GM23338 (cell line): ENCODE data around the gene SCPEP1. TPM values are rescaled to one million over a fixed set of nuclear protein-coding genes. Genes with fewer than 3 reads are reported as not detected.

Source experiments
- ATAC-seq: fragments of 200-7000 bp; cut with Tn5 transposase; 3 replicates; pipeline ENCODE4 v1.9.1; 2020
- DNase-seq: peaks from one replicate; pipeline ENCODE4 v3.0.0-alpha.2; 2015; ENCODE audit warnings: low spot score
- H2AFZ ChIP-seq: fragments of 200-600 bp; sonication (generic); 2 replicates; pipeline ENCODE4 v1.8.0; 2016; ENCODE audit warnings: antibody characterized with exemption, mild to moderate bottlenecking, moderate library complexity
- H3F3A ChIP-seq: fragments of 200-600 bp; sonication (generic); replicated peaks from 2 replicates; pipeline ENCODE4 v1.8.0; 2017; ENCODE audit warnings: antibody characterized with exemption, mixed run types, low read depth
- H3K27ac ChIP-seq: fragments of 200-600 bp; sonication (generic); 2 replicates; pipeline ENCODE4 v1.6.1; 2016; ENCODE audit warnings: low read depth
- H3K27me3 ChIP-seq: fragments of 200-600 bp; sonication (generic); 2 replicates; pipeline ENCODE4 v1.8.0; 2016; ENCODE audit warnings: mild to moderate bottlenecking, mixed run types, moderate library complexity; ENCODE audit not compliant: insufficient read depth
- H3K36me3 ChIP-seq: fragments of 200-600 bp; sonication (generic); 2 replicates; pipeline ENCODE4 v1.8.0; 2016; ENCODE audit warnings: mild to moderate bottlenecking; ENCODE audit not compliant: insufficient read depth
- H3K4me1 ChIP-seq: fragments of 200-600 bp; sonication (generic); 2 replicates; pipeline ENCODE4 v1.8.0; 2016; ENCODE audit warnings: mild to moderate bottlenecking, moderate library complexity; ENCODE audit not compliant: insufficient read depth
- H3K4me2 ChIP-seq: fragments of 200-600 bp; sonication (generic); 2 replicates; pipeline ENCODE4 v1.7.1; 2017; ENCODE audit warnings: mixed run types
- H3K4me3 ChIP-seq: fragments of 200-600 bp; sonication (generic); 2 replicates; pipeline ENCODE4 v1.6.1; 2016; ENCODE audit warnings: mixed run types
- H3K79me2 ChIP-seq: fragments of 200-600 bp; sonication (generic); replicated peaks from 2 replicates; pipeline ENCODE4 v1.8.0; 2017; ENCODE audit warnings: mild to moderate bottlenecking; ENCODE audit not compliant: insufficient read depth
- H3K9me2 ChIP-seq: fragments of 200-600 bp; sonication (generic); 2 replicates; pipeline ENCODE4 v1.8.0; 2017; ENCODE audit not compliant: insufficient read depth
- H4K20me1 ChIP-seq: fragments of 200-600 bp; sonication (generic); replicated peaks from 2 replicates; pipeline ENCODE4 v1.8.0; 2017; ENCODE audit warnings: mild to moderate bottlenecking; ENCODE audit not compliant: insufficient read depth
- H3K27ac Mint-ChIP-seq: 2 replicates; pipeline ENCODE4 v1.8.0; 2020; ENCODE audit warnings: inconsistent platforms, mild to moderate bottlenecking, moderate library complexity, mixed read lengths
- H3K27me3 Mint-ChIP-seq: 3 replicates; pipeline ENCODE4 v1.8.0; 2022; ENCODE audit warnings: low read depth, mild to moderate bottlenecking, moderate library complexity, mixed read lengths, inconsistent platforms; ENCODE audit not compliant: insufficient read depth, poor library complexity
- H3K36me3 Mint-ChIP-seq: 3 replicates; pipeline ENCODE4 v1.8.0; 2021; ENCODE audit warnings: low read depth, mild to moderate bottlenecking, inconsistent platforms, moderate library complexity, mixed read lengths
- H3K4me1 Mint-ChIP-seq: 3 replicates; pipeline ENCODE4 v1.8.0; 2020; ENCODE audit warnings: mild to moderate bottlenecking, inconsistent platforms, mixed read lengths
- H3K4me3 Mint-ChIP-seq: 3 replicates; pipeline ENCODE4 v1.8.0; 2021; ENCODE audit warnings: moderate library complexity, mild to moderate bottlenecking, inconsistent platforms, mixed read lengths
- H3K9me3 Mint-ChIP-seq: 3 replicates; pipeline ENCODE4 v1.8.0; 2020; ENCODE audit warnings: moderate library complexity, mild to moderate bottlenecking, inconsistent platforms, mixed read lengths
- EZH2 ChIP-seq: fragments of 200-600 bp; sonication (generic); IDR thresholded peaks from one replicate; pipeline ENCODE4 v1.8.0; 2017; ENCODE audit warnings: antibody characterized with exemption, mild to moderate bottlenecking, low read depth; ENCODE audit not compliant: unreplicated experiment
- EZH2phosphoT487 ChIP-seq: fragments of 200-600 bp; sonication (generic); IDR thresholded peaks from one replicate; pipeline ENCODE4 v1.8.1; 2018; ENCODE audit warnings: antibody characterized with exemption; ENCODE audit not compliant: unreplicated experiment
- JUNB ChIP-seq: IDR thresholded peaks from one replicate; pipeline ENCODE4 v1.6.1; 2016; ENCODE audit warnings: antibody characterized with exemption; ENCODE audit not compliant: unreplicated experiment
- NANOG ChIP-seq: IDR thresholded peaks from 2 replicates; pipeline ENCODE4 v1.6.1; 2016; ENCODE audit warnings: antibody characterized with exemption, borderline replicate concordance
- POLR2AphosphoS5 ChIP-seq: IDR thresholded peaks from 2 replicates; pipeline ENCODE4 v1.6.1; 2016; ENCODE audit warnings: antibody characterized with exemption, low read depth
- REST ChIP-seq: IDR thresholded peaks from one replicate; pipeline ENCODE4 v1.6.1; 2018; ENCODE audit warnings: antibody characterized with exemption; ENCODE audit not compliant: unreplicated experiment
- ZNF114 ChIP-seq: fragments of 250-450 bp; sonication (Bioruptor Pico); IDR thresholded peaks from 2 replicates; pipeline ENCODE4 v1.5.0; 2020; ENCODE audit warnings: mild to moderate bottlenecking, moderate library complexity
- ZNF331 ChIP-seq: fragments of 250-450 bp; sonication (Bioruptor Pico); IDR thresholded peaks from 2 replicates; pipeline ENCODE4 v1.5.0; 2020; ENCODE audit warnings: low read depth, mild to moderate bottlenecking, moderate library complexity
- polyA plus RNA-seq: library from polyadenylated mRNA; unstranded; fragments of >200 nt; fragmentation: Nextera tagmentation; extraction: Ambion mirVana; gene quantifications from 2 replicates; pipeline ENCODE4 v1.2.1, GENCODE V29; 2016
- total RNA-seq: library from RNA; depleted of rRNA; stranded (reverse); fragments of >200 nt; shearing (Covaris generic); gene quantifications from 2 replicates; pipeline ENCODE4 v1.2.3, GENCODE V29; 2014
- TF ChIP-seq, protein P1 (sequence below), 2 experiments: fragments of 200-600 bp in 1 of 2; sonication (generic) in 1 of 2; conservative IDR thresholded peaks; 2 replicates each; pipeline versions ENCODE4 v1.5.1 to v1.6.1; 2016 to 2017; ENCODE audit warnings: antibody characterized with exemption in 2 of 2, low read depth in 2 of 2, mild to moderate bottlenecking in 2 of 2, moderate library complexity in 1 of 2
- TF ChIP-seq, protein P2 (sequence below): IDR thresholded peaks from 2 replicates; pipeline ENCODE4 v1.6.1; 2016; ENCODE audit warnings: antibody characterized with exemption

The SCPEP1 gene
- total and polyA plus RNA-seq, 2 experiments from 2014 or later, result 46.6 to 52.1 TPM

DNA sequence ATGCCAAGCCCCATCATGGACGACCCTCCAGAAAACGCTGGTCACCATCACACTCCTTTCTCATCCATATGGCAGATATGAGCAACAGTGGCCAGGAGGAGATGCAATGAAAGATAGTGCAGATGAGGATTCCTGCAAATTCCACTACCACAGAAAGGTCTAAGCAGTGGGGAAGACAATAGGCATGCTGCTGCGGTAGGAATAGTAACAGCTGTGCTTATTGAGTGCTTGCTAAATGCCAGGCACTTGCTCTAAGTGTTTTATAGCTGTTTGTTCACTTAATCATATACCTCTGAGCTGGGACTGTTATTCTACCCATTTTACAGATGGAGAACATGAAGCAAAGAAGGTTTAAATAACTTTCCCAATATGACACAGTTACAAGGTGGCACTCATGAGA lies 60.6 kb downstream of the SCPEP1 start:
- H3K4me1 ChIP-seq, result 0 out of 2 replicates have a peak, but pooled peaks cover 5% of the 10 kb centered on the region
- TF ChIP-seq ZNF114 (CRISPR knock-in tag), result no peak
- no peak for TF ChIP-seq NANOG
- no peak for TF ChIP-seq EZH2phosphoT487
- TF ChIP-seq, protein P1, sequence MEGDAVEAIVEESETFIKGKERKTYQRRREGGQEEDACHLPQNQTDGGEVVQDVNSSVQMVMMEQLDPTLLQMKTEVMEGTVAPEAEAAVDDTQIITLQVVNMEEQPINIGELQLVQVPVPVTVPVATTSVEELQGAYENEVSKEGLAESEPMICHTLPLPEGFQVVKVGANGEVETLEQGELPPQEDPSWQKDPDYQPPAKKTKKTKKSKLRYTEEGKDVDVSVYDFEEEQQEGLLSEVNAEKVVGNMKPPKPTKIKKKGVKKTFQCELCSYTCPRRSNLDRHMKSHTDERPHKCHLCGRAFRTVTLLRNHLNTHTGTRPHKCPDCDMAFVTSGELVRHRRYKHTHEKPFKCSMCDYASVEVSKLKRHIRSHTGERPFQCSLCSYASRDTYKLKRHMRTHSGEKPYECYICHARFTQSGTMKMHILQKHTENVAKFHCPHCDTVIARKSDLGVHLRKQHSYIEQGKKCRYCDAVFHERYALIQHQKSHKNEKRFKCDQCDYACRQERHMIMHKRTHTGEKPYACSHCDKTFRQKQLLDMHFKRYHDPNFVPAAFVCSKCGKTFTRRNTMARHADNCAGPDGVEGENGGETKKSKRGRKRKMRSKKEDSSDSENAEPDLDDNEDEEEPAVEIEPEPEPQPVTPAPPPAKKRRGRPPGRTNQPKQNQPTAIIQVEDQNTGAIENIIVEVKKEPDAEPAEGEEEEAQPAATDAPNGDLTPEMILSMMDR (conservative IDR thresholded peaks at IDR 0.05; ENCODE audit: low read depth in 2 of 2), result no peak
- Mint-ChIP-seq H3K27ac (no peak overlapping the region), H3K4me3 (no peak overlapping the region), H3K4me1 (peaks cover 22% of the 10 kb centered on the region), H3K9me3 (peaks cover 2% of the 10 kb centered on the region; the same call in 2 of the 3 replicates), H3K27me3 (peaks cover 13% of the 10 kb centered on the region), H3K36me3 (no peaks in the 10 kb centered on the region)
- H3K4me2 ChIP-seq, result no peak overlapping the region
- H3K27ac ChIP-seq, result no peak overlapping the region
- no peaks in the 10 kb centered on the region for H4K20me1 ChIP-seq
- H3K79me2 ChIP-seq, result no peaks in the 10 kb centered on the region
- H3K36me3 ChIP-seq, result no peaks in the 10 kb centered on the region
- no peak overlapping the region; the same call in 1 of the 2 replicates for H2AFZ ChIP-seq
- no peaks in the 10 kb centered on the region for H3K27me3 ChIP-seq
- H3K4me3 ChIP-seq, result no peak overlapping the region
- ATAC-seq (no peak), DNase-seq (no peak)
- no peaks in the 10 kb centered on the region for H3F3A ChIP-seq
- H3K9me2 ChIP-seq, result 0 out of 2 replicates have a peak, but pooled peaks cover 8% of the 10 kb centered on the region

GRCh38 chr17:57040571-57040970 lies 62.6 kb downstream of the SCPEP1 start:
- no peak overlapping the region for H3K4me3 Mint-ChIP-seq
- H3K27me3 Mint-ChIP-seq, result peaks cover 14% of the 10 kb centered on the region
- Histone ChIP-seq H2AFZ (no peak overlapping the region; the same call in 1 of the 2 replicates), H3K27ac (no peak overlapping the region), H3K4me3 (no peak overlapping the region), H3F3A (no peaks in the 10 kb centered on the region), H3K27me3 (no peaks in the 10 kb centered on the region), H3K79me2 (no peaks in the 10 kb centered on the region), H3K4me2 (no peak overlapping the region), H4K20me1 (no peaks in the 10 kb centered on the region), H3K4me1 (0 out of 2 replicates have a peak, but pooled peaks cover 5% of the 10 kb centered on the region), H3K36me3 (no peaks in the 10 kb centered on the region), H3K9me2 (0 out of 2 replicates have a peak, but pooled peaks cover 9% of the 10 kb centered on the region)
- no peak for DNase-seq
- peaks cover 25% of the 10 kb centered on the region for H3K4me1 Mint-ChIP-seq
- no peaks in the 10 kb centered on the region for H3K36me3 Mint-ChIP-seq
- H3K9me3 Mint-ChIP-seq, result peaks cover 2% of the 10 kb centered on the region; the same call in 2 of the 3 replicates
- no peak overlapping the region for H3K27ac Mint-ChIP-seq
- no peak for ATAC-seq
- TF ChIP-seq POLR2AphosphoS5 (no peak), EZH2phosphoT487 (no peak)

- Histone ChIP-seq H3F3A (no peaks in the 10 kb centered on the region), H3K27me3 (no peaks in the 10 kb centered on the region), H4K20me1 (no peaks in the 10 kb centered on the region), H2AFZ (no peak overlapping the region), H3K4me2 (no peak overlapping the region), H3K4me3 (no peak overlapping the region), H3K9me2 (0 out of 2 replicates have a peak, but pooled peaks cover 9% of the 10 kb centered on the region), H3K79me2 (no peaks in the 10 kb centered on the region), H3K36me3 (no peaks in the 10 kb centered on the region), H3K4me1 (no peaks in the 10 kb centered on the region), H3K27ac (no peak overlapping the region)
- Mint-ChIP-seq H3K9me3 (peaks cover 2% of the 10 kb centered on the region; the same call in 2 of the 3 replicates), H3K27me3 (peaks cover 7% of the 10 kb centered on the region), H3K4me3 (no peak overlapping the region), H3K27ac (no peak overlapping the region), H3K36me3 (no peaks in the 10 kb centered on the region), H3K4me1 (peaks cover 17% of the 10 kb centered on the region)
- DNase-seq, result no peak
- no peak for ATAC-seq
- TF ChIP-seq EZH2phosphoT487, result no peak
- no peak for TF ChIP-seq EZH2
- TF ChIP-seq ZNF331 (CRISPR knock-in tag), result no peak
- no peak for TF ChIP-seq ZNF114 (CRISPR knock-in tag)
- TF ChIP-seq, protein P2, sequence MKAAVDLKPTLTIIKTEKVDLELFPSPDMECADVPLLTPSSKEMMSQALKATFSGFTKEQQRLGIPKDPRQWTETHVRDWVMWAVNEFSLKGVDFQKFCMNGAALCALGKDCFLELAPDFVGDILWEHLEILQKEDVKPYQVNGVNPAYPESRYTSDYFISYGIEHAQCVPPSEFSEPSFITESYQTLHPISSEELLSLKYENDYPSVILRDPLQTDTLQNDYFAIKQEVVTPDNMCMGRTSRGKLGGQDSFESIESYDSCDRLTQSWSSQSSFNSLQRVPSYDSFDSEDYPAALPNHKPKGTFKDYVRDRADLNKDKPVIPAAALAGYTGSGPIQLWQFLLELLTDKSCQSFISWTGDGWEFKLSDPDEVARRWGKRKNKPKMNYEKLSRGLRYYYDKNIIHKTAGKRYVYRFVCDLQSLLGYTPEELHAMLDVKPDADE, result no peak
- no peak for TF ChIP-seq POLR2AphosphoS5
- TF ChIP-seq REST, result no peak
- TF ChIP-seq JUNB, result no peak
- TF ChIP-seq, protein P1 (conservative IDR thresholded peaks at IDR 0.05; ENCODE audit: low read depth in 2 of 2), result no peak
These were observed 65.3 kb downstream of the SCPEP1 start for GRCh38 chr17:57043276-57043675.
